ENCODE data around the gene TBC1D17. TPM values are rescaled to one million over a fixed set of nuclear protein-coding genes. Genes with fewer than 3 reads are reported as not detected.

The TBC1D17 gene
- total RNA-seq, 1 experiment from 2014 or later = 17.8 TPM

DNA sequence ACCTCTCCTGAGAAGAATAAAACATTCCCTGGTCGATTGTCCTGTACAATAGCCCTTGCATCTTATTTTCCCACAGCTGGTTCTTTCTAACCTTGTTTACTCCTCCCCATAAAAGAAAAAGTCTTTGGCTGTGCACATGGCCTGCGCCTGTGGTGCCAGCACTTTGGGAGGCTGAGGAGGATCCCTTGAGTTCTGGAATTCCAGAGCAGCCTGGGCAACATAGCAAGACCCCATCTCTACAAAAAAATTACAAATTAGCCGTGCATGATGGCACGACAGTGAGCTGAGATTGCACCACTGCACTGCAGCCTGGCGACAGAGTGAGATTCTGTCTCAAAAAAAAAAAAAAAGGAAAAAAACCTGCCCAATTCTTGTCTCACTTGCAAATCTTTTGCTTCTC, 59.0 kb downstream of the TBC1D17 start:
- H4K20me1 ChIP-seq (ENCODE audit: low read length) = no peaks in the 10 kb centered on the region
- no peak overlapping the region for H3K4me2 ChIP-seq (ENCODE audit: low read length)
- DNase-seq = no peak
- H3F3A ChIP-seq (ENCODE audit: low read length, unreplicated experiment) = peaks cover 4% of the 10 kb centered on the region
- H3K9me2 ChIP-seq (replicated peaks; ENCODE audit: low read length) = no peaks in the 10 kb centered on the region
- peaks cover 5% of the 10 kb centered on the region; the same call in 1 of the 2 replicates for H3K79me2 ChIP-seq (ENCODE audit: low read length)
- ATAC-seq = no peak
- no peak overlapping the region for H3K4me3 ChIP-seq (ENCODE audit: low read length)
- H3K27ac ChIP-seq (ENCODE audit: low read length) = no peak overlapping the region
- POLR2A ChIA-PET (ENCODE audit: unreplicated experiment) = no interaction called here
- intact Hi-C loops (cut with micrococcal nuclease) = loop anchor here (5.0 to 10.0 kb wide), 2 partner anchors 46 to 88 kb away; partner anchors contain the start of genes VRK3 and ZNF473
- H3K36me3 ChIP-seq (ENCODE audit: low read depth, low read length) = peaks cover 11% of the 10 kb centered on the region; the same call in 1 of the 2 replicates
- H3K4me1 ChIP-seq (ENCODE audit: insufficient read depth, low read length) = peaks cover 11% of the 10 kb centered on the region
- no peaks in the 10 kb centered on the region for H3K9me3 ChIP-seq (ENCODE audit: low read length)
- CTCF ChIA-PET = no interaction called here
- no peak overlapping the region for H3K9ac ChIP-seq (ENCODE audit: low read length)
- no peaks in the 10 kb centered on the region for H3K27me3 ChIP-seq (ENCODE audit: low read length)
- no peak for TF ChIP-seq EZH2phosphoT487 (IDR thresholded peaks at IDR 0.05; ENCODE audit: borderline replicate concordance, low read length)
- TF ChIP-seq, protein P1, sequence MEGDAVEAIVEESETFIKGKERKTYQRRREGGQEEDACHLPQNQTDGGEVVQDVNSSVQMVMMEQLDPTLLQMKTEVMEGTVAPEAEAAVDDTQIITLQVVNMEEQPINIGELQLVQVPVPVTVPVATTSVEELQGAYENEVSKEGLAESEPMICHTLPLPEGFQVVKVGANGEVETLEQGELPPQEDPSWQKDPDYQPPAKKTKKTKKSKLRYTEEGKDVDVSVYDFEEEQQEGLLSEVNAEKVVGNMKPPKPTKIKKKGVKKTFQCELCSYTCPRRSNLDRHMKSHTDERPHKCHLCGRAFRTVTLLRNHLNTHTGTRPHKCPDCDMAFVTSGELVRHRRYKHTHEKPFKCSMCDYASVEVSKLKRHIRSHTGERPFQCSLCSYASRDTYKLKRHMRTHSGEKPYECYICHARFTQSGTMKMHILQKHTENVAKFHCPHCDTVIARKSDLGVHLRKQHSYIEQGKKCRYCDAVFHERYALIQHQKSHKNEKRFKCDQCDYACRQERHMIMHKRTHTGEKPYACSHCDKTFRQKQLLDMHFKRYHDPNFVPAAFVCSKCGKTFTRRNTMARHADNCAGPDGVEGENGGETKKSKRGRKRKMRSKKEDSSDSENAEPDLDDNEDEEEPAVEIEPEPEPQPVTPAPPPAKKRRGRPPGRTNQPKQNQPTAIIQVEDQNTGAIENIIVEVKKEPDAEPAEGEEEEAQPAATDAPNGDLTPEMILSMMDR (conservative IDR thresholded peaks at IDR 0.05; ENCODE audit: low read depth, low read length) = no peak
- TF ChIP-seq EZH2 (IDR thresholded peaks at IDR 0.05; ENCODE audit: low read length, unreplicated experiment) = no peak
- no peak overlapping the region for H2AFZ ChIP-seq (ENCODE audit: low read length)
- no TSS peak for BruUV-seq (replicated peaks)

DNA sequence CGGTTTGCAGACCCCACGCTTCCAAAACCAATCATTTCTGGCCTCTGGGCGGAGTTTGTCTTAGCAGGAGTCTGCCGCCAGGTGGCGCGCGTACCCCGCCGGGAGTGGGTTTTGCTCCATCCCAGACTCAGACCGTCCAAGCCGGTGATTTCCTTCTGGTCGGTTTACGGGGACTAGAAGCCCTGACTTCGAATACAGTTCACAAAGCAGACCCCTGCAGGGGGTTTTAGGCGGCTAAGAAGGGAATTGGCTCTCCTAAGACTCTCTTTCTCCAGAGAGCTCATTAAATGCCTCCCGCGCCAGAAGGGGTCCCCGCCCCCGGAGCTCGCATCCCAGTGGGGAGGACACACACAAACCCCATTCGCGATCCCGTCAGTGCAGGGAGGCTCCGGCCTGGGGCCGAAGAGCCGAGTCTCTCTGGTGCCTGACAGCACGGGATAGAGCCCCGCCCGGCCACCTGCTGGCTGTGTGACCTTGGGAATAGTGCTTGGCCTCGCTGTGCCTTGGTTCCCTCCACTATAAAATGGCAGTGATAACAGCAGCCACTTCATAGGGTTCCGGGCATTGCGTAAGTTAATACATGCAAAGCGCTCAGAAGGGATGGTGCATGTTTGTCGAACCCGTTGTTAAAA, 60.4 kb downstream of the TBC1D17 start:
- Histone ChIP-seq H4K20me1 (ENCODE audit: low read length) (no peaks in the 10 kb centered on the region), H2AFZ (ENCODE audit: low read length) (peak overlapping the region; percentile 85), H3K9me2 (replicated peaks; ENCODE audit: low read length) (no peaks in the 10 kb centered on the region), H3F3A (ENCODE audit: low read length, unreplicated experiment) (no peaks in the 10 kb centered on the region), H3K4me1 (ENCODE audit: insufficient read depth, low read length) (peaks cover under 1% of the 10 kb centered on the region), H3K9me3 (ENCODE audit: low read length) (no peaks in the 10 kb centered on the region), H3K4me2 (ENCODE audit: low read length) (peak overlapping the region; percentile 84), H3K27me3 (ENCODE audit: low read length) (no peaks in the 10 kb centered on the region), H3K36me3 (ENCODE audit: low read depth, low read length) (peaks cover 8% of the 10 kb centered on the region; the same call in 1 of the 2 replicates), H3K27ac (ENCODE audit: low read length) (no peak overlapping the region), H3K79me2 (ENCODE audit: low read length) (peaks cover 2% of the 10 kb centered on the region; the same call in 1 of the 2 replicates), H3K9ac (ENCODE audit: low read length) (no peak overlapping the region), H3K4me3 (ENCODE audit: low read length) (peak overlapping the region; percentile 58)
- ChIA-PET CTCF (no interaction called here), POLR2A (ENCODE audit: unreplicated experiment) (no interaction called here)
- ATAC-seq (peak; percentile 93), DNase-seq (peak; percentile 88)
- TF ChIP-seq, protein P1 (conservative IDR thresholded peaks at IDR 0.05; ENCODE audit: low read depth, low read length) = peak; percentile 98
- TF ChIP-seq EZH2phosphoT487 (IDR thresholded peaks at IDR 0.05; ENCODE audit: borderline replicate concordance, low read length) = no peak
- intact Hi-C loops (cut with micrococcal nuclease) = loop anchor here (5.0 to 10.0 kb wide), 2 partner anchors 44 to 87 kb away; partner anchors contain the start of genes VRK3 and ZNF473
- no TSS peak for BruUV-seq (replicated peaks)

Small RNA genes within 50 kb of the gene (microRNA-seq; reads per million reads assigned to microRNA genes)
- gene MIR4749 (ENCODE audit: unreplicated experiment) (4.8 reads per million, percentile 19 among the genes with 10 or more reads in this experiment), gene MIR4750 (ENCODE audit: unreplicated experiment) (3.3 reads per million, percentile 9 among the genes with 10 or more reads in this experiment), gene MIR6800 (ENCODE audit: unreplicated experiment) (not detected)

Other genes with a start within 250 kb of the TBC1D17 start
- gene RRAS, start 237.6 kb upstream of the TBC1D17 start, total RNA-seq (2014; rRNA removed) = 24.0 and 32.0 TPM in 2 replicates
- 46.8 and 78.6 TPM in 2 replicates for gene SCAF1, start 235.5 kb upstream of the TBC1D17 start, total RNA-seq (2014; rRNA removed)
- gene IRF3, start 211.8 kb upstream of the TBC1D17 start, total RNA-seq (2014; rRNA removed) = 223 and 236 TPM in 2 replicates
- 82.5 and 104 TPM in 2 replicates for gene BCL2L12, start 211.8 kb upstream of the TBC1D17 start, total RNA-seq (2014; rRNA removed)
- 625 and 761 TPM in 2 replicates for gene PRMT1, start 200.4 kb upstream of the TBC1D17 start, total RNA-seq (2014; rRNA removed)
- gene ADM5, start 188.1 kb upstream of the TBC1D17 start, total RNA-seq (2014; rRNA removed) = 5.0 and 6.3 TPM in 2 replicates
- 11.5 and 13.6 TPM in 2 replicates for gene CPT1C, start 186.6 kb upstream of the TBC1D17 start, total RNA-seq (2014; rRNA removed)
- gene TSKS, start 114.4 kb upstream of the TBC1D17 start, total RNA-seq (2014; rRNA removed) = not detected in 2 replicates
- gene AP2A1, start 110.7 kb upstream of the TBC1D17 start, total RNA-seq (2014; rRNA removed) = 143 and 159 TPM in 2 replicates
- gene FUZ, start 64.4 kb upstream of the TBC1D17 start, total RNA-seq (2014; rRNA removed) = 9.4 and 10.9 TPM in 2 replicates
- 47.5 and 54.9 TPM in 2 replicates for gene MED25, start 59.4 kb upstream of the TBC1D17 start, total RNA-seq (2014; rRNA removed)
- 138 and 148 TPM in 2 replicates for gene PTOV1, start 26.5 kb upstream of the TBC1D17 start, total RNA-seq (2014; rRNA removed)
- 141 and 172 TPM in 2 replicates for gene PNKP, start 10.1 kb upstream of the TBC1D17 start, total RNA-seq (2014; rRNA removed)
- 42.3 and 61.0 TPM in 2 replicates for gene AKT1S1, start 347 bp upstream of the TBC1D17 start, total RNA-seq (2014; rRNA removed)
- gene IL4I1, start 19.2 kb downstream of the TBC1D17 start, total RNA-seq (2014; rRNA removed) = 0.29 and 2.2 TPM in 2 replicates
- 50.7 and 75.5 TPM in 2 replicates for gene ATF5, start 51.5 kb downstream of the TBC1D17 start, total RNA-seq (2014; rRNA removed)
- gene NUP62, start 51.8 kb downstream of the TBC1D17 start, total RNA-seq (2014; rRNA removed) = 129 and 149 TPM in 2 replicates
- not detected in 2 replicates for gene SIGLEC11, start 83.5 kb downstream of the TBC1D17 start, total RNA-seq (2014; rRNA removed)
- gene VRK3, start 147.7 kb downstream of the TBC1D17 start, total RNA-seq (2014; rRNA removed) = 26.0 and 36.3 TPM in 2 replicates
- gene ZNF473, start 148.3 kb downstream of the TBC1D17 start, total RNA-seq (2014; rRNA removed) = 18.4 and 18.5 TPM in 2 replicates

Measured in PC-3 (cell line).